IPS DF 6.9 (cell line): ENCODE data around the gene LPCAT1.

Source experiments
- DNase-seq: peaks from one replicate; pipeline ENCODE4 v3.0.0-alpha.2; 2013; ENCODE audit warnings: low read depth, low spot score
- H3K27ac ChIP-seq: one replicate; pipeline ENCODE4 v1.5.1; 2013; ENCODE audit warnings: low read length, control low read depth
- H3K27me3 ChIP-seq: 2 replicates; pipeline ENCODE4 v1.6.1; 2013; ENCODE audit warnings: mild to moderate bottlenecking, low read length; ENCODE audit not compliant: control insufficient read depth, insufficient read depth
- H3K36me3 ChIP-seq: 2 replicates; pipeline ENCODE4 v1.6.1; 2013; ENCODE audit warnings: low read length; ENCODE audit not compliant: control insufficient read depth, insufficient read depth
- H3K4me1 ChIP-seq: 2 replicates; pipeline ENCODE4 v1.6.1; 2013; ENCODE audit warnings: low read length; ENCODE audit not compliant: control insufficient read depth, insufficient read depth
- H3K4me3 ChIP-seq: 2 replicates; pipeline ENCODE4 v1.5.1; 2013; ENCODE audit warnings: mild to moderate bottlenecking, low read length
- H3K9me3 ChIP-seq: 2 replicates; pipeline ENCODE4 v1.6.1; 2013; ENCODE audit warnings: low read length, inconsistent platforms; ENCODE audit not compliant: control insufficient read depth, insufficient read depth
- WGBS: extraction: QIAGEN DNeasy Blood & Tissue Kit; methylation state at CpG from one replicate; pipeline ENCODE4 v1.1.7; 2013; ENCODE audit warnings: mixed read lengths, missing lambda C conversion rate; ENCODE audit not compliant: insufficient read length, insufficient coverage; 5-methylcytosine and 5-hydroxymethylcytosine counted together

Gene LPCAT1

GRCh38 chr5:1483064-1483463 is 40.7 kb downstream of the LPCAT1 start:
- no peak for DNase-seq
- Histone ChIP-seq H3K4me1 (no peaks in the 10 kb centered on the region), H3K27ac (no peak overlapping the region), H3K36me3 (peaks cover 45% of the 10 kb centered on the region), H3K9me3 (no peaks in the 10 kb centered on the region), H3K27me3 (no peaks in the 10 kb centered on the region), H3K4me3 (no peak overlapping the region)
- WGBS = no CpG with 5 or more reads among the region's 13 CpGs

- H3K4me1 ChIP-seq = no peaks in the 10 kb centered on the region
- DNase-seq = no peak
- no peak overlapping the region for H3K4me3 ChIP-seq
- H3K27ac ChIP-seq = no peak overlapping the region
- H3K9me3 ChIP-seq = no peaks in the 10 kb centered on the region
- H3K27me3 ChIP-seq = no peaks in the 10 kb centered on the region
- H3K36me3 ChIP-seq = peaks cover 41% of the 10 kb centered on the region
- no CpG with 5 or more reads among the region's 12 CpGs for WGBS
Measured at GRCh38 chr5:1481959-1482331, 41.8 kb downstream of the LPCAT1 start.

- no peak for DNase-seq
- no peaks in the 10 kb centered on the region for H3K4me1 ChIP-seq
- H3K9me3 ChIP-seq = no peaks in the 10 kb centered on the region
- H3K36me3 ChIP-seq = peaks cover 41% of the 10 kb centered on the region
- H3K4me3 ChIP-seq = no peak overlapping the region
- no CpG with 5 or more reads among the region's 26 CpGs for WGBS
- no peaks in the 10 kb centered on the region for H3K27me3 ChIP-seq
- no peak overlapping the region for H3K27ac ChIP-seq
Measured at GRCh38 chr5:1481266-1481958, 42.3 kb downstream of the LPCAT1 start.

DNA sequence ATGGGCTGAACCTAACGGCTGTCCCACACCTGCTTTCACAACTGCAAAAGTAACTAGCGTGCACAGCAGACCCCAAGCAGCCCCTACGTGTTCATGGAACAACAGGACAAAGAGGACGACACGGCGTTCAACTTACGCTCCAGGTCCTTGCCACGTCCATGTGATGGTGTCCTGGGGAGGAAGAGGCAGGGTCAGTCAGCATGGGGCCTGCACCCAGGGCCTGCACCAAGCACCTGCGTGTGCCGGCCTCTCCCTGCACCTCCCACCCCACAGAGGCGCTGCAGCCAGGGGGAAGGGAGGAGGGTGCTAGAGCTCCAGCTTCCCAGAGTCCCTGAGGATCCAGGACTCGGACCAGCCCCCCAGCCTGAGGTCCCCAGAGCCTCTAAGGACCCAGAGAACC is 43.0 kb downstream of the LPCAT1 start:
- Histone ChIP-seq H3K27ac (no peak overlapping the region), H3K27me3 (no peaks in the 10 kb centered on the region), H3K36me3 (peaks cover 39% of the 10 kb centered on the region), H3K9me3 (no peaks in the 10 kb centered on the region), H3K4me3 (no peak overlapping the region), H3K4me1 (no peaks in the 10 kb centered on the region)
- WGBS = no CpG with 5 or more reads among the region's 12 CpGs
- DNase-seq = no peak

DNA sequence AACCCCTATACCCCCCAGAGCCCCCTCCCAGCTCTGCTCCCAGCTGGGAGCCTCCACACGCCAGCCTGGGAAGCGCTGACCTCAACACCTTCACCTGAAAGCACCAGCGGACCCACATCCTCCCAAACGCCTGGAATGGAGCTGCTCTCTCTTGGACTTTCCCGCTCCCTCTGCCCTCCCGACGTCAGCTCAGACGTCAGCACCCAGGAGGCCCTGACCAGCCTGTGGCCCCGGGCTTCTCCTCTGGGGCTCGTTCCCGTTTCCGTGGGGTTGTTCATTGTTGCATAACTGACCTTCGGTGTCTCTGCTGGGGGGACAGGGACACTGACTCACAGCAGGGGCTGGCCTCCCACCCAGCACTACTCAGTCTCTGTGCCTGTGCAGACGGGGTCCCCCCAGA is 43.5 kb downstream of the LPCAT1 start:
- Histone ChIP-seq H3K36me3 (peaks cover 37% of the 10 kb centered on the region), H3K4me3 (no peak overlapping the region), H3K27ac (no peak overlapping the region), H3K4me1 (no peaks in the 10 kb centered on the region), H3K9me3 (no peaks in the 10 kb centered on the region), H3K27me3 (no peaks in the 10 kb centered on the region)
- no peak for DNase-seq
- WGBS = no CpG with 5 or more reads among the region's 14 CpGs

DNA sequence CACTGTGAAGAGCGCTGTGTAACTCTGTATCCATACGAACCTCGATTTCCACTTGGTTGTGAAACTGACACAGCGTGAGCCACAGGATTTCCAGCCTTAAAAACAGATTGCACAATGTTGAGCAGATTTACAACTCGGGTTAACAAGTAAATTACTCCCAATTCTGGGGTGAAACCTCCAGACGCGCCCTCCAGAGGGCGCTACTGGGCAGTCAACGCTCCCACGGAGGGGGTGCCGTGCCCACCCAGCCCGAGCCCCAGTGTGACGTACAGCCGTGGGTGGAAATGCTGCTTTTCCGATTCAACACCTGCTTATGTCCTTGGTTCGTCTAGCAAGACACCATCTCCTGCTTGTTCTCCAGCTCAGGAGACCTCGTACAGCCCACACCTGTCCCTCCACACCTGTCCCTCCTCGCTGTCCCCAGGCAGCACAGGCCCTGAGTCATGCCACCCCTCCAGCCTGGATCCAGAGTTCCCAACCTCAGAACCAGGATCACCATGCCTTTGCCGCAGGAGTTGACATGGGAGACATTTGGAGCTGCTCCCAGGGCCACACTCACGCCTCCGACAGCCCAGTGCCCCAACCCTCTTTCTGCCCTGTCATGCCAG is 44.1 kb downstream of the LPCAT1 start:
- Histone ChIP-seq H3K27me3 (no peaks in the 10 kb centered on the region), H3K9me3 (no peaks in the 10 kb centered on the region), H3K36me3 (peaks cover 42% of the 10 kb centered on the region), H3K27ac (no peak overlapping the region), H3K4me1 (no peaks in the 10 kb centered on the region), H3K4me3 (no peak overlapping the region)
- no CpG with 5 or more reads among the region's 21 CpGs for WGBS
- no peak for DNase-seq

- Histone ChIP-seq H3K9me3 (no peaks in the 10 kb centered on the region), H3K36me3 (peaks cover 44% of the 10 kb centered on the region), H3K4me1 (no peaks in the 10 kb centered on the region), H3K27me3 (no peaks in the 10 kb centered on the region), H3K27ac (no peak overlapping the region), H3K4me3 (no peak overlapping the region)
- no CpG with 5 or more reads among the region's 7 CpGs for WGBS
- no peak for DNase-seq
Measured at GRCh38 chr5:1479066-1479465, 44.7 kb downstream of the LPCAT1 start.

DNA sequence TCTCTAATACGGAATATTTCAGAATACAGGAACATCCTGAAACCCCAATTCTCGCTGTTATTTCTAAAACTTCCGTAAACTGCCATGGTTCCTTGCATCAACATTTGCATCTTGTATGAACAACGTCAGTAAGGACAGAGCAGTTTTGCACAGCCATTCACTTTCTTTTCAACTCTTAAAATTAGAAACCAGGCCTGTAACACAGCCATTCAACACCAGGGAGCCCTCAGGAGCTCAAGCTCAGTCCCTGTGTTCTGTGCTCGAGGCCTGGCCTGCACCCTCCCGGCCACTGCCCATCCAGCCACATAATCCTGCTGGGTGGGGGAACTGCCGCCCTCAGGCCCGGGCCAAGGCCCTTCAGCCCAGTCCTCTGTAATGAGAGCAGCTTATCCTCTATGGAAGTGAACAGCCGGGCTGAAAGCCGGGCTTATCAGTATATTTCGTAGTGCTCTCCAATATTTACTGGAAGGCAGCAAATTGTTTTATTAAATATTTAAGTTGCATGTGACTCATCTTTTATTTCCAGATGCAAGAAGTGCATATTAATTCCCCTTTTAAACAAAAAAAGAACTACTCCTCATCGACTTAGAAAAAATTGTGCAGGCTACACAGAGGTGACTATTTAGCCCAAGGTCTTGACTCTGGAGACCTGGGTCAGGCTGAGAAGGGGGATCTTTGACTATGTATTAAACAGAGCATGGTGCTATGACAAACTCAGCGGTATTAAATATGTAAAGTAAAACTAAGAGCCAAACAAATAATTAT is 45.3 kb downstream of the LPCAT1 start:
- H3K27me3 ChIP-seq = no peaks in the 10 kb centered on the region
- H3K4me3 ChIP-seq = no peak overlapping the region
- no peak overlapping the region for H3K27ac ChIP-seq
- DNase-seq = no peak
- no peaks in the 10 kb centered on the region for H3K4me1 ChIP-seq
- WGBS = no CpG with 5 or more reads among the region's 13 CpGs
- H3K36me3 ChIP-seq = peaks cover 43% of the 10 kb centered on the region
- H3K9me3 ChIP-seq = no peaks in the 10 kb centered on the region

GRCh38 chr5:1477341-1477740 is 46.4 kb downstream of the LPCAT1 start:
- Histone ChIP-seq H3K27me3 (no peaks in the 10 kb centered on the region), H3K4me1 (no peaks in the 10 kb centered on the region), H3K36me3 (peaks cover 50% of the 10 kb centered on the region), H3K9me3 (no peaks in the 10 kb centered on the region), H3K4me3 (no peak overlapping the region), H3K27ac (no peak overlapping the region)
- DNase-seq = no peak
- WGBS = no CpG with 5 or more reads among the region's 16 CpGs

DNA sequence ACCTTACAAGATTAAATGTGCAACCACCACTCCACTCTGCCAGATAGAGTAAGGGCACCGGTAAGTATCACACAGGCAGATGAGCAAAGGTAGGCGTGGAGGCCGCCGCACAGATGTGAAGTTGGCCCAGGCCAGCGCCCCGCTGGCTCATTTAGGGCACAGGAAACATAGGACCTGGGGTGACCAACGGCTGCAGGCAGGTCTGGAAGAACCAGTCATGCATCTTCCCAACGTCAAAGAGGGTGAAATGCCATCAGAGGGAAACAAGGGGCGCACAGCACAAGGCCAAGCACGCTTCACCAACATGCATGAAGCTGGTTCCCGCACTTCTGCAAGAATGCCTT is 46.8 kb downstream of the LPCAT1 start:
- no peak overlapping the region for H3K4me3 ChIP-seq
- H3K9me3 ChIP-seq = no peaks in the 10 kb centered on the region
- no peaks in the 10 kb centered on the region for H3K27me3 ChIP-seq
- no peak for DNase-seq
- H3K4me1 ChIP-seq = no peaks in the 10 kb centered on the region
- no CpG with 5 or more reads among the region's 11 CpGs for WGBS
- H3K36me3 ChIP-seq = peaks cover 50% of the 10 kb centered on the region
- H3K27ac ChIP-seq = no peak overlapping the region
